ENCODE measurements around the gene CYP4F22.

- TF ChIP-seq CTCF (IDR thresholded peaks at IDR 0.05) (no peak), EZH2phosphoT487 (IDR thresholded peaks at IDR 0.05) (no peak), EZH2 (IDR thresholded peaks at IDR 0.05) (no peak)
Measured at GRCh38 chr19:15517778-15518177, 9.5 kb downstream of the CYP4F22 start.

Measured in neural progenitor cell (in vitro differentiated cells).